ENCODE data around the gene IL18RAP. TPM values are rescaled to one million over a fixed set of nuclear protein-coding genes. Genes with fewer than 3 reads are reported as not detected.

The IL18RAP gene
- total and polyA plus RNA-seq, 2 experiments from 2014 or later: not detected

GRCh38 chr2:102444233-102444632 lies 21.3 kb downstream of the IL18RAP start:
- TF ChIP-seq ZNF114 (CRISPR knock-in tag; IDR thresholded peaks at IDR 0.05): no peak
- Mint-ChIP-seq H3K4me1 (no peaks in the 10 kb centered on the region), H3K9me3 (no peaks in the 10 kb centered on the region; the same call in 2 of the 3 replicates), H3K4me3 (no peak overlapping the region), H3K27me3 (ENCODE audit: insufficient read depth, low read depth, poor library complexity) (no peaks in the 10 kb centered on the region), H3K27ac (no peak overlapping the region), H3K36me3 (ENCODE audit: low read depth) (no peaks in the 10 kb centered on the region)
- ATAC-seq: no peak
- Histone ChIP-seq H3F3A (replicated peaks; ENCODE audit: low read depth) (no peaks in the 10 kb centered on the region), H3K27ac (ENCODE audit: low read depth) (no peak overlapping the region), H3K4me2 (no peak overlapping the region), H3K27me3 (ENCODE audit: insufficient read depth) (no peaks in the 10 kb centered on the region), H3K4me3 (no peak overlapping the region), H2AFZ (no peak overlapping the region), H4K20me1 (replicated peaks; ENCODE audit: insufficient read depth) (no peaks in the 10 kb centered on the region), H3K36me3 (ENCODE audit: insufficient read depth) (no peaks in the 10 kb centered on the region), H3K9me2 (ENCODE audit: insufficient read depth) (0 out of 2 replicates have a peak, but pooled peaks cover 5% of the 10 kb centered on the region), H3K4me1 (ENCODE audit: insufficient read depth) (no peaks in the 10 kb centered on the region), H3K79me2 (replicated peaks; ENCODE audit: insufficient read depth) (no peaks in the 10 kb centered on the region)
- no peak for DNase-seq (ENCODE audit: low spot score)

GRCh38 chr2:102446936-102447335 lies 24.0 kb downstream of the IL18RAP start:
- no peaks in the 10 kb centered on the region for H3K36me3 Mint-ChIP-seq (ENCODE audit: low read depth)
- no peaks in the 10 kb centered on the region for H3K9me2 ChIP-seq (ENCODE audit: insufficient read depth)
- no peak for DNase-seq (ENCODE audit: low spot score)
- no peaks in the 10 kb centered on the region for H3F3A ChIP-seq (replicated peaks; ENCODE audit: low read depth)
- no peaks in the 10 kb centered on the region for H3K79me2 ChIP-seq (replicated peaks; ENCODE audit: insufficient read depth)
- no peaks in the 10 kb centered on the region for H3K4me1 Mint-ChIP-seq
- ATAC-seq: no peak
- no peaks in the 10 kb centered on the region for H4K20me1 ChIP-seq (replicated peaks; ENCODE audit: insufficient read depth)
- H3K27ac ChIP-seq (ENCODE audit: low read depth): no peak overlapping the region
- no peak overlapping the region for H3K4me2 ChIP-seq
- no peak overlapping the region for H3K4me3 Mint-ChIP-seq
- H3K4me3 ChIP-seq: no peak overlapping the region
- H2AFZ ChIP-seq: no peak overlapping the region
- no peak overlapping the region for H3K27ac Mint-ChIP-seq
- no peaks in the 10 kb centered on the region for H3K27me3 Mint-ChIP-seq (ENCODE audit: insufficient read depth, low read depth, poor library complexity)
- no peaks in the 10 kb centered on the region for H3K4me1 ChIP-seq (ENCODE audit: insufficient read depth)
- H3K9me3 Mint-ChIP-seq: no peaks in the 10 kb centered on the region; the same call in 2 of the 3 replicates
- no peaks in the 10 kb centered on the region for H3K27me3 ChIP-seq (ENCODE audit: insufficient read depth)
- TF ChIP-seq CREB1 (CRISPR knock-in tag; IDR thresholded peaks at IDR 0.05; ENCODE audit: low read depth) (no peak), ZNF462 (CRISPR knock-in tag; IDR thresholded peaks at IDR 0.05) (no peak), ZNF114 (CRISPR knock-in tag; IDR thresholded peaks at IDR 0.05) (no peak), NANOG (IDR thresholded peaks at IDR 0.05; ENCODE audit: borderline replicate concordance) (no peak)
- H3K36me3 ChIP-seq (ENCODE audit: insufficient read depth): no peaks in the 10 kb centered on the region

Measured in GM23338 (cell line).